Adipocyte (in vitro differentiated cells): ENCODE results near the gene SLMAP.
A peak's percentile ranks its signal among the peaks of the same experiment; 100 is the strongest.
"Not testable (repeated sequence)": the region's sequence is repeated elsewhere in the genome, so short reads cannot be mapped to it uniquely, and the experiment has no call there.

Experiments used
- DNase-seq: peaks from one replicate; pipeline ENCODE4 v3.0.0-alpha.2; 2015; ENCODE audit warnings: low read depth
- H3K27me3 ChIP-seq: replicated peaks from 2 replicates; pipeline ENCODE4 v1.7.0; 2013; ENCODE audit warnings: mild to moderate bottlenecking, low read length, moderate library complexity; ENCODE audit not compliant: control insufficient read depth, insufficient read depth
- H3K36me3 ChIP-seq: 2 replicates; pipeline ENCODE4 v1.7.0; 2013; ENCODE audit warnings: low read length, mild to moderate bottlenecking, moderate library complexity; ENCODE audit not compliant: control insufficient read depth, insufficient read depth, severe bottlenecking
- H3K4me1 ChIP-seq: 2 replicates; pipeline ENCODE4 v1.7.0; 2013; ENCODE audit warnings: mild to moderate bottlenecking, low read length, moderate library complexity; ENCODE audit not compliant: control insufficient read depth, insufficient read depth
- H3K4me3 ChIP-seq: 2 replicates; pipeline ENCODE4 v1.7.0; 2013; ENCODE audit warnings: mild to moderate bottlenecking, low read length, moderate library complexity
- H3K9ac ChIP-seq: 2 replicates; pipeline ENCODE4 v1.7.0; 2013; ENCODE audit warnings: mild to moderate bottlenecking, low read length, moderate library complexity
- H3K9me3 ChIP-seq: 2 replicates; pipeline ENCODE4 v1.7.0; 2013; ENCODE audit warnings: mild to moderate bottlenecking, low read length, moderate library complexity; ENCODE audit not compliant: control insufficient read depth

SLMAP gene

GRCh38 chr3:57864853-57865252 is 108.7 kb downstream of the SLMAP start:
- H3K4me1 ChIP-seq = peaks cover 3% of the 10 kb centered on the region
- H3K9me3 ChIP-seq = no peaks in the 10 kb centered on the region
- DNase-seq = peak; percentile 73
- no peaks in the 10 kb centered on the region for H3K27me3 ChIP-seq
- H3K9ac ChIP-seq = peak overlapping the region; percentile 12
- no peak overlapping the region for H3K4me3 ChIP-seq
- peaks cover 42% of the 10 kb centered on the region for H3K36me3 ChIP-seq

DNA sequence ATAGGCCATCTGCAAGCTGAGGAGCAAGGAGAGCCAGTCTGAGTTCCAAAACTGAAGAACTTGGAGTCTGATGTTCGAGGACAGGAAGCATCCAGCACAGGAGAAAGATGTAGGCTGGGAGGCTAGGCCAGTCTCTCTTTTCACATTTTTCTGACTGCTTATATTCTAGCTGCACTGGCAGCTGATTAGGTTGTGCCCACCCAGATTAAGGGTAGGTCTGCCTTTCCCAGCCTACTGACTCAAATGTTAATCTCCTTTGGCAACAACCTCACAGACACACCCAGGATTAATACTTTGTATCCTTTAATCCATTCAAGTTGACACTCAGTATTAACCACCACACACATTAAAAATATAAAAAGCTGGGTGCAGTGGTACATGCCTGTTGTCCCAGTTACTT is 113.0 kb downstream of the SLMAP start:
- H3K9me3 ChIP-seq, H3K9ac ChIP-seq, H3K4me3 ChIP-seq, DNase-seq, H3K4me1 ChIP-seq, H3K27me3 ChIP-seq: not testable (repeated sequence)
- peaks cover 18% of the 10 kb centered on the region for H3K36me3 ChIP-seq

GRCh38 chr3:57872606-57873005 is 116.5 kb downstream of the SLMAP start:
- H3K36me3 ChIP-seq = peaks cover 7% of the 10 kb centered on the region
- peak; percentile 24 for DNase-seq
- H3K4me3 ChIP-seq = no peak overlapping the region

GRCh38 chr3:57876632-57877031 is 120.5 kb downstream of the SLMAP start:
- Histone ChIP-seq H3K4me1 (no peaks in the 10 kb centered on the region), H3K4me3 (no peak overlapping the region), H3K27me3 (no peaks in the 10 kb centered on the region)

More at GRCh38 chr3:57872606-57873005, 116.5 kb downstream of the SLMAP start:
- no peak overlapping the region for H3K9ac ChIP-seq
- no peaks in the 10 kb centered on the region for H3K4me1 ChIP-seq
- H3K9me3 ChIP-seq = no peaks in the 10 kb centered on the region
- no peaks in the 10 kb centered on the region for H3K27me3 ChIP-seq

DNA sequence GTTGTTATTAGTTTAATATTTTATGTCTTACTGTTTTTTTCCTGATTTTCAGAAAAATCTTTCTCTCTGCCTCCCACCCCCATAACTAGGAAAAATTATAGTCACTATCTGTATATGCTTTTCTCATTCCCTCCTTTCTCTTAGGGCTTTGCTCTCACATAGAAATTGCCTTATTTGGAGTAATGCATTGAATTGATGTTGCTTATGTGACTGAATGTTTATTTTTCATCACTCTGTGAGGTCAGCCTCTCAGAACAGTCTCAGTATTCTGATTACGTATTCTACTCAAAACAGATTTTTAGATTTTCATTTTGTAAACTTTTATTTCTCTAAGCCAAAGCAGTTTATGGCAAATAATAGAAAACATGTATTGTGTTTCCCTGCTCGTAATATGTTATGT is 121.0 kb downstream of the SLMAP start:
- no peak overlapping the region for H3K4me3 ChIP-seq
- H3K9me3 ChIP-seq = no peaks in the 10 kb centered on the region
- peaks cover 5% of the 10 kb centered on the region for H3K36me3 ChIP-seq
- no peak overlapping the region for H3K9ac ChIP-seq
- H3K27me3 ChIP-seq = no peaks in the 10 kb centered on the region
- H3K4me1 ChIP-seq = no peaks in the 10 kb centered on the region
- DNase-seq = peak; percentile 72

More at GRCh38 chr3:57876632-57877031, 120.5 kb downstream of the SLMAP start:
- peaks cover 7% of the 10 kb centered on the region for H3K36me3 ChIP-seq
- no peak for DNase-seq
- no peaks in the 10 kb centered on the region for H3K9me3 ChIP-seq
- no peak overlapping the region for H3K9ac ChIP-seq

- not testable (repeated sequence) for H3K4me3 ChIP-seq, H3K27me3 ChIP-seq, H3K9ac ChIP-seq, DNase-seq, H3K9me3 ChIP-seq, H3K4me1 ChIP-seq
- peaks cover 14% of the 10 kb centered on the region for H3K36me3 ChIP-seq
These were observed 128.3 kb downstream of the SLMAP start for GRCh38 chr3:57884436-57884835.

GRCh38 chr3:57889807-57890206 is 133.7 kb downstream of the SLMAP start:
- H3K36me3 ChIP-seq = peaks cover 14% of the 10 kb centered on the region
- H3K9ac ChIP-seq = no peak overlapping the region
- DNase-seq = peak; percentile 62
- H3K4me3 ChIP-seq = no peak overlapping the region
- peaks cover 5% of the 10 kb centered on the region for H3K4me1 ChIP-seq
- H3K27me3 ChIP-seq = no peaks in the 10 kb centered on the region
- no peaks in the 10 kb centered on the region for H3K9me3 ChIP-seq

GRCh38 chr3:57890874-57891273 is 134.8 kb downstream of the SLMAP start:
- DNase-seq = no peak
- Histone ChIP-seq H3K27me3 (no peaks in the 10 kb centered on the region), H3K36me3 (peaks cover 14% of the 10 kb centered on the region), H3K9ac (no peak overlapping the region), H3K4me1 (peaks cover 8% of the 10 kb centered on the region), H3K4me3 (no peak overlapping the region), H3K9me3 (no peaks in the 10 kb centered on the region)

DNA sequence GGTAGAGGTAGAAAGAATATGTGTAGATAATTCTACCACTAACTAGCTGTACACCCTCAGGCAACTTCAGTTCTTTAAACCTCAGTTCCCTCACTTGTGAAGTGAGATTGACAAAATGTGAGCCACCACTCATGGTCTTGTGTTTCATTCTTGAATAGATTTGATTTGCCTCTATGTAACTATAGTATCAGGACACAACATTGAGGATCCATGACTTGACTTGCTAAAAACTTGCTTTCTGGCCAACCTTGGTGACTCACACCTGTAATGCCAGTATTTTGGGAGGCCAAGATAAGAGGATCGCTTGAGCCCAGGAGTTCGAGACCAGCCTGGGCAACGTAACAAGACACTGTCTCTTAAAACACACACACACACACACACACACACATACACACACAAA is 136.3 kb downstream of the SLMAP start:
- H3K27me3 ChIP-seq = no peaks in the 10 kb centered on the region
- no peaks in the 10 kb centered on the region for H3K9me3 ChIP-seq
- H3K4me1 ChIP-seq = peaks cover 16% of the 10 kb centered on the region
- H3K4me3 ChIP-seq = no peak overlapping the region
- H3K9ac ChIP-seq = no peak overlapping the region
- H3K36me3 ChIP-seq = peaks cover 8% of the 10 kb centered on the region
- DNase-seq = no peak

DNA sequence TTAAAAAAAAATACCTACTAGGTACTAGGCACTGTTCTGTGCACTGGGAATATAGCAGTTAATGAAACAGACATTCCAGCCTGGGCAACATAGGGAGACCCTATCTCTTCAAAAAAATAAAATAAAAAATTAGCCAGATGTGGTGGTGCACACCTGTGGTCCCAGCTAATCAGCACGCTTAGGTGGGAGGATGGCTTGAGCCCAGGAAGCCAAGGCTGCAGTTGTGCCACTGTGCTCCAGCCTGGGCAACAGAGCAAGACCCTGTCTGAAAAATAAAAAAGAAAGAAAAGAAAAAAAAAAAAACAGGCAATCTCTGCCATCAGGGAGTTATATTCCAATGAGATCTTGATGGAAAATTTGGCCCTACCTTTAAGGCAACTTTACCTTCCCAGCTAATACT is 137.0 kb downstream of the SLMAP start:
- DNase-seq = no peak
- Histone ChIP-seq H3K4me1 (peaks cover 22% of the 10 kb centered on the region), H3K27me3 (no peaks in the 10 kb centered on the region), H3K4me3 (no peak overlapping the region), H3K9ac (no peak overlapping the region), H3K36me3 (peaks cover 4% of the 10 kb centered on the region), H3K9me3 (no peaks in the 10 kb centered on the region)

DNA sequence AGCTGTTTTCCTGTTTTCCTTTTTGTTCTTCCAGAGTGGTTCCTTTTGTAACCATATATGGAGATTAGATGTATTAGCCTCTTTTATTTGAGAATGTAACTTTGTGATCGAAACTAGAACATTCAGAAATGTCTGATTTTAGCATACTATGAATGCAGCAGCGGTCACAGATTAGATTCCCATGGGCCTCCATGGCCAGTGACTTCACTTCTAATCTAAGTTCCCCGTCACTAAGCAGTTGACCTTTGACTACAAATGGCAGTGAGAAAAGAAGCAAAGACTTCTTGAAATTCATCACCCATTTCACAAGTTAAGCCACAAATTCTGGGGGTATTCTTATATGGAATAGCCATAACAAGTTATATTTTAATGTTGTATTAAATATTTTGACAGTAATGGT is 137.6 kb downstream of the SLMAP start:
- H3K4me1 ChIP-seq = peaks cover 27% of the 10 kb centered on the region
- H3K9ac ChIP-seq = no peak overlapping the region
- H3K27me3 ChIP-seq = no peaks in the 10 kb centered on the region
- H3K36me3 ChIP-seq = peaks cover 4% of the 10 kb centered on the region
- DNase-seq = no peak
- H3K4me3 ChIP-seq = no peak overlapping the region
- H3K9me3 ChIP-seq = no peaks in the 10 kb centered on the region

DNA sequence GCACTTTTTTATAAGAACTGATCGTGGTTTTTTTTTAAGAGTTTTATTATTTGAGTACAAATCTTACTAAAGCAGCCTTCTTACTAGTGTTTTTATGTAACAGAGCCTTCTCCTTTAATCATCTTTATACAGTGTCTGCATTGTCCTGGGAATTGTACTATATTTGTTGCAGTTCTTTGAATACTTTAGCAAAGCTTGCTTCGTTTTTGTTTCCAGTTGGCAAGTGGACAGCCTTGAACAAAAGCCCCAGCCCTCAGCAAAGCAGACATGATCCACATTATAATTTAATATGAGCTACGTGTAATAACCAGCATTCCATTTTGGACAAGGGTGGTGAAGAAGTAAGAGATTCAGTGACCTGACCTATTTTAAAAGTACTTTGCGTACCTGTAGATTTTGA is 139.9 kb downstream of the SLMAP start:
- no peak for DNase-seq
- Histone ChIP-seq H3K9me3 (no peaks in the 10 kb centered on the region), H3K4me3 (no peak overlapping the region), H3K9ac (peak overlapping the region; percentile 16), H3K36me3 (peaks cover 4% of the 10 kb centered on the region), H3K4me1 (peaks cover 33% of the 10 kb centered on the region), H3K27me3 (no peaks in the 10 kb centered on the region)
